AG04450 (cell line): ENCODE results near the gene HEPHL1. TPM values are rescaled to one million over a fixed set of nuclear protein-coding genes. Genes with fewer than 3 reads are reported as not detected.

Experiments used
- CTCF ChIA-PET: fragments of 300-600, 350-600 bp; formaldehyde crosslinking; extraction: SDS; loops from one replicate; lab custom pipeline; 2022; ENCODE audit warnings: antibody characterized with exemption, inconsistent platforms; lab: Charles Lee
- POLR2A ChIA-PET: fragments of 350-600 bp; formaldehyde crosslinking; extraction: SDS; loops from one replicate; lab custom pipeline; 2021; ENCODE audit warnings: antibody characterized with exemption, inconsistent platforms; lab: Yijun Ruan, JAX
- DNase-seq: peaks from one replicate; pipeline ENCODE4 v3.0.0-alpha.2; 2011; ENCODE audit warnings: low read depth, low spot score
- H3K27ac ChIP-seq: one replicate; pipeline ENCODE4 v1.5.1; 2012; ENCODE audit warnings: low read depth, low read length, control low read depth
- H3K27me3 ChIP-seq: one replicate; pipeline ENCODE4 v1.6.0; 2012; ENCODE audit warnings: low read length; ENCODE audit not compliant: control insufficient read depth, insufficient read depth
- H3K4me3 ChIP-seq: 2 replicates; pipeline ENCODE4 v1.5.1; 2011; ENCODE audit warnings: mild to moderate bottlenecking, low read depth, low read length, control low read depth
- H3K9me3 ChIP-seq: 2 replicates; pipeline ENCODE4 v1.5.1; 2012; ENCODE audit warnings: low read length; ENCODE audit not compliant: control insufficient read depth, insufficient read depth
- CTCF ChIP-seq: IDR thresholded peaks from 2 replicates; pipeline ENCODE4 v1.5.1; 2011; ENCODE audit warnings: low read depth, low read length, control low read depth, inconsistent platforms
- polyA plus RNA-seq: library from polyadenylated mRNA; depleted of rRNA; stranded (reverse); fragments of >200 nt; gene quantifications from 2 replicates; pipeline ENCODE4 v1.2.3, GENCODE V29; 2011

HEPHL1 gene
- polyA plus RNA-seq, 1 experiment: 0.02 TPM

GRCh38 chr11:94007426-94007825 lies 13.7 kb upstream of the HEPHL1 start:
- H3K27me3 ChIP-seq: no peaks in the 10 kb centered on the region
- POLR2A ChIA-PET: no interaction called here
- CTCF ChIA-PET: no interaction called here
- H3K27ac ChIP-seq: no peak overlapping the region
- H3K9me3 ChIP-seq: no peaks in the 10 kb centered on the region
- TF ChIP-seq CTCF: no peak
- DNase-seq: no peak
- no peak overlapping the region for H3K4me3 ChIP-seq

- Histone ChIP-seq H3K27me3 (peaks cover 2% of the 10 kb centered on the region), H3K4me3 (no peak overlapping the region), H3K27ac (no peak overlapping the region), H3K9me3 (no peaks in the 10 kb centered on the region)
- no peak for DNase-seq
- ChIA-PET CTCF (no interaction called here), POLR2A (no interaction called here)
- TF ChIP-seq CTCF: no peak
These were observed 13.2 kb upstream of the HEPHL1 start for GRCh38 chr11:94007906-94008305.

- Histone ChIP-seq H3K9me3 (no peaks in the 10 kb centered on the region), H3K4me3 (no peak overlapping the region), H3K27me3 (peaks cover 2% of the 10 kb centered on the region), H3K27ac (no peak overlapping the region)
- TF ChIP-seq CTCF: no peak
- ChIA-PET POLR2A (no interaction called here), CTCF (no interaction called here)
- DNase-seq: no peak
These were observed 11.0 kb upstream of the HEPHL1 start for GRCh38 chr11:94010136-94010535.

- no peak for TF ChIP-seq CTCF
- peaks cover 2% of the 10 kb centered on the region for H3K27me3 ChIP-seq
- H3K4me3 ChIP-seq: no peak overlapping the region
- ChIA-PET POLR2A (no interaction called here), CTCF (no interaction called here)
- no peaks in the 10 kb centered on the region for H3K9me3 ChIP-seq
- no peak for DNase-seq
- no peak overlapping the region for H3K27ac ChIP-seq
These were observed 9.7 kb upstream of the HEPHL1 start for GRCh38 chr11:94011478-94011877.

- DNase-seq: no peak
- H3K27ac ChIP-seq: no peak overlapping the region
- CTCF ChIA-PET: no interaction called here
These were observed 3.7 kb upstream of the HEPHL1 start for GRCh38 chr11:94017446-94017845.

More at GRCh38 chr11:94017446-94017845, 3.7 kb upstream of the HEPHL1 start:
- POLR2A ChIA-PET: no interaction called here
- H3K4me3 ChIP-seq: no peak overlapping the region
- H3K27me3 ChIP-seq: peaks cover 2% of the 10 kb centered on the region
- no peaks in the 10 kb centered on the region for H3K9me3 ChIP-seq
- TF ChIP-seq CTCF: no peak
